GM23338 (cell line): ENCODE data around the gene ATP9A. TPM values are rescaled to one million over a fixed set of nuclear protein-coding genes. Genes with fewer than 3 reads are reported as not detected.

Source experiments
- CREB1 ChIP-seq: fragments of 250-450 bp; sonication (Bioruptor Pico); IDR thresholded peaks from 2 replicates; pipeline ENCODE4 v1.5.0; 2020; ENCODE audit warnings: low read depth, mild to moderate bottlenecking, moderate library complexity
- EZH2phosphoT487 ChIP-seq: fragments of 200-600 bp; sonication (generic); IDR thresholded peaks from one replicate; pipeline ENCODE4 v1.8.1; 2018; ENCODE audit warnings: antibody characterized with exemption; ENCODE audit not compliant: unreplicated experiment
- JUNB ChIP-seq: IDR thresholded peaks from one replicate; pipeline ENCODE4 v1.6.1; 2016; ENCODE audit warnings: antibody characterized with exemption; ENCODE audit not compliant: unreplicated experiment
- NANOG ChIP-seq: IDR thresholded peaks from 2 replicates; pipeline ENCODE4 v1.6.1; 2016; ENCODE audit warnings: antibody characterized with exemption, borderline replicate concordance
- POLR2AphosphoS5 ChIP-seq: IDR thresholded peaks from 2 replicates; pipeline ENCODE4 v1.6.1; 2016; ENCODE audit warnings: antibody characterized with exemption, low read depth
- ZNF331 ChIP-seq: fragments of 250-450 bp; sonication (Bioruptor Pico); IDR thresholded peaks from 2 replicates; pipeline ENCODE4 v1.5.0; 2020; ENCODE audit warnings: low read depth, mild to moderate bottlenecking, moderate library complexity
- polyA plus RNA-seq: library from polyadenylated mRNA; unstranded; fragments of >200 nt; fragmentation: Nextera tagmentation; extraction: Ambion mirVana; gene quantifications from 2 replicates; pipeline ENCODE4 v1.2.1, GENCODE V29; 2016
- total RNA-seq: library from RNA; depleted of rRNA; stranded (reverse); fragments of >200 nt; shearing (Covaris generic); gene quantifications from 2 replicates; pipeline ENCODE4 v1.2.3, GENCODE V29; 2014
- TF ChIP-seq, protein P1 (sequence below): fragments of 250-450 bp; sonication (Bioruptor Pico); IDR thresholded peaks from 2 replicates; pipeline ENCODE4 v1.5.0; 2020; ENCODE audit warnings: mild to moderate bottlenecking, moderate library complexity
- TF ChIP-seq, protein P2 (sequence below): IDR thresholded peaks from one replicate; pipeline ENCODE4 v1.6.1; 2018; ENCODE audit warnings: antibody characterized with exemption; ENCODE audit not compliant: unreplicated experiment
- TF ChIP-seq, protein P3 (sequence below): IDR thresholded peaks from 2 replicates; pipeline ENCODE4 v1.6.1; 2016; ENCODE audit warnings: antibody characterized with exemption

The ATP9A gene
- total and polyA plus RNA-seq, 2 experiments from 2014 or later: 0.94 to 5.9 TPM

DNA sequence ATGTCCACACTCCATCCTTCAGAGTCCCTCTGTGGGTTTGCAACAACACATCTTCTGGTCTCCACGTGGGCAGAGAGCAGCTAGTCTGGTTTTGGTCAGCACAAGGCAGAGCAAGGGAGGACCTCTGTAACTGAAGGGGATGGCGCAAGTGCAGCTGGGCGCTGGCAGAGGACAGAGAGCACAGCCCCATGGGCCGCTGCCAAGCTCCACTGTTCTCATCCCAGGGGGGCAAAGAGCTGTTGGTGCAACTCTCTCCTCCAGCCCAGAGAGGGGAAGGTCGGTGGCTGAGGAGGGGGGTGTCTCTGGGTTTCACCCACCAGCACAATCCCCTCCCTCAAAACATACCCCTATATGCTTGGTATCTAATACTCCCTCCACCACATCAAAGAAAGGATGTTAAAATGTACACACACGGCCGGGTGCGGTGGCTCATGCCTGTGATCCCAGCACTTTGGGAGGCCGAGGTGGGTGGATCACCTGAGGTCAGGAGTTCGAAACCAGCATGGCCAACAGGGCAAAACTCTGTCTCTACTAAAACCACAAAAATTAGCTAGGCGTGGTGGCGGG is 9.1 kb downstream of the ATP9A start (continued):
- TF ChIP-seq, protein P1, sequence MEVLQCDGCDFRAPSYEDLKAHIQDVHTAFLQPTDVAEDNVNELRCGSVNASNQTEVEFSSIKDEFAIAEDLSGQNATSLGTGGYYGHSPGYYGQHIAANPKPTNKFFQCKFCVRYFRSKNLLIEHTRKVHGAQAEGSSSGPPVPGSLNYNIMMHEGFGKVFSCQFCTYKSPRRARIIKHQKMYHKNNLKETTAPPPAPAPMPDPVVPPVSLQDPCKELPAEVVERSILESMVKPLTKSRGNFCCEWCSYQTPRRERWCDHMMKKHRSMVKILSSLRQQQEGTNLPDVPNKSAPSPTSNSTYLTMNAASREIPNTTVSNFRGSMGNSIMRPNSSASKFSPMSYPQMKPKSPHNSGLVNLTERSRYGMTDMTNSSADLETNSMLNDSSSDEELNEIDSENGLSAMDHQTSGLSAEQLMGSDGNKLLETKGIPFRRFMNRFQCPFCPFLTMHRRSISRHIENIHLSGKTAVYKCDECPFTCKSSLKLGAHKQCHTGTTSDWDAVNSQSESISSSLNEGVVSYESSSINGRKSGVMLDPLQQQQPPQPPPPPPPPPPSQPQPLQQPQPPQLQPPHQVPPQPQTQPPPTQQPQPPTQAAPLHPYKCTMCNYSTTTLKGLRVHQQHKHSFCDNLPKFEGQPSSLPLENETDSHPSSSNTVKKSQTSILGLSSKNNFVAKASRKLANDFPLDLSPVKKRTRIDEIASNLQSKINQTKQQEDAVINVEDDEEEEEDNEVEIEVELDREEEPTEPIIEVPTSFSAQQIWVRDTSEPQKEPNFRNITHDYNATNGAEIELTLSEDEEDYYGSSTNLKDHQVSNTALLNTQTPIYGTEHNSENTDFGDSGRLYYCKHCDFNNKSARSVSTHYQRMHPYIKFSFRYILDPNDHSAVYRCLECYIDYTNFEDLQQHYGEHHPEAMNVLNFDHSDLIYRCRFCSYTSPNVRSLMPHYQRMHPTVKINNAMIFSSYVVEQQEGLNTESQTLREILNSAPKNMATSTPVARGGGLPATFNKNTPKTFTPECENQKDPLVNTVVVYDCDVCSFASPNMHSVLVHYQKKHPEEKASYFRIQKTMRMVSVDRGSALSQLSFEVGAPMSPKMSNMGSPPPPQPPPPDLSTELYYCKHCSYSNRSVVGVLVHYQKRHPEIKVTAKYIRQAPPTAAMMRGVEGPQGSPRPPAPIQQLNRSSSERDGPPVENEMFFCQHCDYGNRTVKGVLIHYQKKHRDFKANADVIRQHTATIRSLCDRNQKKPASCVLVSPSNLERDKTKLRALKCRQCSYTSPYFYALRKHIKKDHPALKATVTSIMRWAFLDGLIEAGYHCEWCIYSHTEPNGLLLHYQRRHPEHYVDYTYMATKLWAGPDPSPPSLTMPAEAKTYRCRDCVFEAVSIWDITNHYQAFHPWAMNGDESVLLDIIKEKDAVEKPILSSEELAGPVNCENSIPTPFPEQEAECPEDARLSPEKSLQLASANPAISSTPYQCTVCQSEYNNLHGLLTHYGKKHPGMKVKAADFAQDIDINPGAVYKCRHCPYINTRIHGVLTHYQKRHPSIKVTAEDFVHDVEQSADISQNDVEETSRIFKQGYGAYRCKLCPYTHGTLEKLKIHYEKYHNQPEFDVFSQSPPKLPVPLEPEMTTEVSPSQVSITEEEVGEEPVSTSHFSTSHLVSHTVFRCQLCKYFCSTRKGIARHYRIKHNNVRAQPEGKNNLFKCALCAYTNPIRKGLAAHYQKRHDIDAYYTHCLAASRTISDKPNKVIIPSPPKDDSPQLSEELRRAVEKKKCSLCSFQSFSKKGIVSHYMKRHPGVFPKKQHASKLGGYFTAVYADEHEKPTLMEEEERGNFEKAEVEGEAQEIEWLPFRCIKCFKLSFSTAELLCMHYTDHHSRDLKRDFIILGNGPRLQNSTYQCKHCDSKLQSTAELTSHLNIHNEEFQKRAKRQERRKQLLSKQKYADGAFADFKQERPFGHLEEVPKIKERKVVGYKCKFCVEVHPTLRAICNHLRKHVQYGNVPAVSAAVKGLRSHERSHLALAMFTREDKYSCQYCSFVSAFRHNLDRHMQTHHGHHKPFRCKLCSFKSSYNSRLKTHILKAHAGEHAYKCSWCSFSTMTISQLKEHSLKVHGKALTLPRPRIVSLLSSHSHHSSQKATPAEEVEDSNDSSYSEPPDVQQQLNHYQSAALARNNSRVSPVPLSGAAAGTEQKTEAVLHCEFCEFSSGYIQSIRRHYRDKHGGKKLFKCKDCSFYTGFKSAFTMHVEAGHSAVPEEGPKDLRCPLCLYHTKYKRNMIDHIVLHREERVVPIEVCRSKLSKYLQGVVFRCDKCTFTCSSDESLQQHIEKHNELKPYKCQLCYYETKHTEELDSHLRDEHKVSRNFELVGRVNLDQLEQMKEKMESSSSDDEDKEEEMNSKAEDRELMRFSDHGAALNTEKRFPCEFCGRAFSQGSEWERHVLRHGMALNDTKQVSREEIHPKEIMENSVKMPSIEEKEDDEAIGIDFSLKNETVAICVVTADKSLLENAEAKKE: no peak
- TF ChIP-seq, protein P2, sequence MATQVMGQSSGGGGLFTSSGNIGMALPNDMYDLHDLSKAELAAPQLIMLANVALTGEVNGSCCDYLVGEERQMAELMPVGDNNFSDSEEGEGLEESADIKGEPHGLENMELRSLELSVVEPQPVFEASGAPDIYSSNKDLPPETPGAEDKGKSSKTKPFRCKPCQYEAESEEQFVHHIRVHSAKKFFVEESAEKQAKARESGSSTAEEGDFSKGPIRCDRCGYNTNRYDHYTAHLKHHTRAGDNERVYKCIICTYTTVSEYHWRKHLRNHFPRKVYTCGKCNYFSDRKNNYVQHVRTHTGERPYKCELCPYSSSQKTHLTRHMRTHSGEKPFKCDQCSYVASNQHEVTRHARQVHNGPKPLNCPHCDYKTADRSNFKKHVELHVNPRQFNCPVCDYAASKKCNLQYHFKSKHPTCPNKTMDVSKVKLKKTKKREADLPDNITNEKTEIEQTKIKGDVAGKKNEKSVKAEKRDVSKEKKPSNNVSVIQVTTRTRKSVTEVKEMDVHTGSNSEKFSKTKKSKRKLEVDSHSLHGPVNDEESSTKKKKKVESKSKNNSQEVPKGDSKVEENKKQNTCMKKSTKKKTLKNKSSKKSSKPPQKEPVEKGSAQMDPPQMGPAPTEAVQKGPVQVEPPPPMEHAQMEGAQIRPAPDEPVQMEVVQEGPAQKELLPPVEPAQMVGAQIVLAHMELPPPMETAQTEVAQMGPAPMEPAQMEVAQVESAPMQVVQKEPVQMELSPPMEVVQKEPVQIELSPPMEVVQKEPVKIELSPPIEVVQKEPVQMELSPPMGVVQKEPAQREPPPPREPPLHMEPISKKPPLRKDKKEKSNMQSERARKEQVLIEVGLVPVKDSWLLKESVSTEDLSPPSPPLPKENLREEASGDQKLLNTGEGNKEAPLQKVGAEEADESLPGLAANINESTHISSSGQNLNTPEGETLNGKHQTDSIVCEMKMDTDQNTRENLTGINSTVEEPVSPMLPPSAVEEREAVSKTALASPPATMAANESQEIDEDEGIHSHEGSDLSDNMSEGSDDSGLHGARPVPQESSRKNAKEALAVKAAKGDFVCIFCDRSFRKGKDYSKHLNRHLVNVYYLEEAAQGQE: no peak
- TF ChIP-seq EZH2phosphoT487: no peak
- no peak for TF ChIP-seq POLR2AphosphoS5
- TF ChIP-seq ZNF331: no peak
- TF ChIP-seq, protein P3, sequence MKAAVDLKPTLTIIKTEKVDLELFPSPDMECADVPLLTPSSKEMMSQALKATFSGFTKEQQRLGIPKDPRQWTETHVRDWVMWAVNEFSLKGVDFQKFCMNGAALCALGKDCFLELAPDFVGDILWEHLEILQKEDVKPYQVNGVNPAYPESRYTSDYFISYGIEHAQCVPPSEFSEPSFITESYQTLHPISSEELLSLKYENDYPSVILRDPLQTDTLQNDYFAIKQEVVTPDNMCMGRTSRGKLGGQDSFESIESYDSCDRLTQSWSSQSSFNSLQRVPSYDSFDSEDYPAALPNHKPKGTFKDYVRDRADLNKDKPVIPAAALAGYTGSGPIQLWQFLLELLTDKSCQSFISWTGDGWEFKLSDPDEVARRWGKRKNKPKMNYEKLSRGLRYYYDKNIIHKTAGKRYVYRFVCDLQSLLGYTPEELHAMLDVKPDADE: no peak
- no peak for TF ChIP-seq NANOG
- TF ChIP-seq JUNB: no peak
- no peak for TF ChIP-seq CREB1 (CRISPR knock-in tag)
